ENCODE measurements around the gene SLC35G1.

The SLC35G1 gene

DNA sequence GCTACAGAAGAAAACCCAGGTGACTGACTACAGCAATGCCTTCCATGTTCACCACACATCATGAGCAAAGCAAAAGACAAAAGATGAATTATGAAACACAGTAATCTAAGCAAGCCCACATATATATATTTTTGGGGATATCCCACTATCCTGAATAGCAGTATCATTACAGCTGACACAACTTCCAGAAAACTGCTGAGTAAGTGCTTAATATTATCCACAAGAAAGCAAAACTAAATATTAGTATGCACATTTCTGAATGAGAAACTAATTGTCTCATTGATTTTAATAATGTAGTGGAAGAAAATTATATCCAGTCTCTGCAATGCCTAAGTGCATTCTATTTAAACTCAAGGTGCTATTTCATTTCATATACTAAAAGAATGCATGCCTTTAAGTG, 14.5 kb upstream of the SLC35G1 start:
- DNase-seq (ENCODE audit: low read depth) = no peak

DNA sequence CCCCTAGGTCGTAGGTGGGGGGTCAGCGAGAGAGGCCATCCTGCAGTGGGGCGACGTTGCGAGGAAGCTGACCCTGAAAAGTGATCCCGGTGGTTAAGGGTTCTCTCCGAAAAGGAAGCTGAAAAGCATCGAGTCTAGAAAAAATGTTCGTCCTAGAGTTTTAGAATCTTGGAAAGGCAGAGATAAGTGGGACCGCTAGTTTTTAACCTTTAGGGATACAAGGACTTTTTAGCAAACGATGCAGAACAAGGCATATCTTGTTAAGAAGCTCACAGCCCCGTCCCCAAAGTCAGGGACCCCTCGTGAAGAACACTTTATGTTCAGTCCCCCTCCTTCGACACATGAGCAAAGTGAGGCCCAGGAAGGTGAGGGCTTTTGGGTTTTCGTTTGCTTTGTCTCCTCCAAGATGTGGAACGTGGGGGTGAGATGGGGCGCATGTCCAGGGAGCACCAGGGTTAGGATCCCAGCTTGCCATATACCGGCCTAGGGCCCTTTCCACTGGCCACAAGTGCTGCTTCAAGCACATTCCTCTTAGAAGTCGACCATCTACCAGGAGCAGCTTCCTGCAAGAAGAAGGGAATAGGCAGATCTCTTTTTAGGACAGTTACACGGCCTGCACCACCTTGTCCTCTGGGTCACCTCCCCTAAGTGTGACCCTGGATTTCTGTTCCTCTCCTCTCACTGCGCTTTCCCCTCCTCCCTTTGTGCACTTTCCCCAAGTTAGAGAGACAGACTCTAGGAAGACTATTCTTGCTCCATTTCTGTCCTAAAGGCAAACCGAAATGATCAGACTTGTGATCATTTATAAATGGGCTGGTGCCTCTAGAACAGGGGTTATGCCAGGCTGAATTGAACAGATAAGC, 969 bp downstream of the SLC35G1 start:
- DNase-seq (ENCODE audit: low read depth) = no peak

DNA sequence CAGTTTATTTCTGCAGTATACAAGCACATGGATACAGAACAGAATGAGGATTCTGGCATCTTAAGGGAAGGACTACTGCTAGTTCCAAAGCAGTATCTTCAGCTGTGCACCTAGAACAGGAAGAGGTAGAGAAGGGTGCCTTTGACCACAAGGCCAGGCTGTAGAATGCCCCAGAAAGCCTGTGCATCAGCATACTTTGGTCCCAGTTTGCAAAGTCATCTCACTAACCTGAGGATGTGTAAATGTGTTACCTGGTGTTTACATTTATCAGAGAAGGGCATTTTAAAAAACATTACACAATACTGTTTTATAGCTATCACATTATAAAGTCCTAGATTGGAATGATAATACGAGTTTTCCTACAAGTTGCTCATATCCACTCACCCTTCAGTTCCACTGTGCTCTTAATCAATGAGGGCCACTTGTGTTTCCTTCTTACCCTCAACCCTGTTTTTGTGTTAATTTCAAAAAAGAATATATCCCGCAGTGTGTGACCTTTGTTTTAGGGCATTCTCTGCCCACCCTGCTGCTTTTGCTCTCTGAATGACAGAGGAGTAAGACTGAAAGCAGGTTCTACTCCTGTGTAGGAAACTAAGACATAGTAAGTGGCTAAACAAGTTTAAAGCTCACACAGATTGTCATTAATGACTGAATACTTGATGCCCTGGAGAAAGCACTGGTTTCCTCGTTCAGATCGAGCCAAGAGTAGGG, 3.4 kb downstream of the SLC35G1 start:
- DNase-seq (ENCODE audit: low read depth) = no peak

DNA sequence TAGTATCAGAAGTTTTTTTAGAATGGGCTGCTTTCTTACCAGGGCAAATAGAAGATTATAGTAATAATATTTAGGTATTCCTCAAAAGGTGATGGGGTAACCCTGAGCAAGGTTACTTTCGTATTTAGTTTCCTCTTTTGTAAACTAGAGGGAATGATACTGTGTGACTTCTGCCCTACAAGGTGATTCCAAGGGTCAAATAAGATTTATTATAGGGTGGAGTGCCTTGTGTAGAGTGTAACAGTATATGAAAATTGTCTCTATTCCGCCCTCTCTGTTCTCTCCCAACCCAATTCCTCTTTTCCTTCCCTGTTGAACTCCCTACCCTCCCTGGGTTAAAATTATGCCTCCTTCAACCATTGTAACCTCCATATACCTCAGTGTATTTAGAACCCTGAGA, 5.3 kb downstream of the SLC35G1 start:
- no peak for DNase-seq (ENCODE audit: low read depth)

DNA sequence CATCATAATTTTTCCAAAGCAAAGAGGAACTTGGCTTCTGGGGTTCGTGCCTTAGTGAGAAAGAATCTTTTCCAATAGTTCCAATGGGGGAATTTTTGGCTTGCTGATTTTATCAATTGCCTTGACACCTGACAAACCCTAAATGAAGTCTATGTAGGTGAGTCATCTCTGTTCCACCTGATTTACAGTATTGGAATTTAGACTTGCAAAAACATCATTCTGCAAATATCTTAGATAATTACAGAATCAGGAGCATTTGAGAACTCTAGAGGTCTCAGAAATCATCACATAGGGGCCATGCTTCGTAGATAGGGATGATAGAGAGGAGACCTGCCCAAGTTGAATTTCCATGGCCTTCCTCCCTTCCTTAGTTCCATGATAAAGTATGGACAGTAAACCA, 9.3 kb downstream of the SLC35G1 start:
- DNase-seq (ENCODE audit: low read depth) = no peak

DNA sequence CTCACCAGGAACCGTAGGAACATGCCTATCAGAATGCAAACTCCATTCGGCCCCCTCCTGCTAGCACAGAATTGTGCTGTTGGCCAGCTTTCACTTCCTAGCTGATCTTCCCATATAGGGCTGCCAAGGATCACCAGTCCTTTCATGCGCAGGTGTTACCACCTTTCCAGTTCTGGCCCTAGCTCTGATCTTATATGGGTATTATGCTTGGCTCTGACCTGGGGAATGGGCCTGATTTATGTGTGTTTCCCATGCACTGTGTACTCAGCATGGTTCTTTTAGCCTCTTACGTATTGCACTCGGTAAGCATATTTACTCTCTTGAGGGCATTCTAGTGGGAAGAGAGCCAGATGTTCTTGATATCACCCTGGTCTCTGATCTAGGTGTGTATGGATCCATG, 11.1 kb downstream of the SLC35G1 start:
- DNase-seq (ENCODE audit: low read depth) = no peak

DNA sequence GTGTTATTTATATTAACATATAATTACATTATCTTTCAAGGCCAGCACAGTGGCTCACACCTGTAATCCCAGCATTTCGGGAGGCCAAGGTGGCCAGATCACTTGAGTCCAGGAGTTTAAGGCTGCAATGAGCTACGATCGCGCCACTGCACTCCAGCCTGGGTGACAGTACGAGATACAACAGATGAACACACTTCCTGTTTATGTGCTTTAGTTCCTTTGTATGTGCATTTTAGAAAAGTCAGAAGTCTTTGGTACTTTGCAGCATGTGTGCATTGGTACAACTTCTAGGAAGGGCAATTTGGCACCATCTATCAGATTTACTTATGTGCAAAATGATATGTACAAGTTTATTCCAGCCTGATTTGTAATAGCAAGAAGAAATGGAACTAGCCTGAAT, 13.3 kb downstream of the SLC35G1 start:
- DNase-seq (ENCODE audit: low read depth) = no peak

DNA sequence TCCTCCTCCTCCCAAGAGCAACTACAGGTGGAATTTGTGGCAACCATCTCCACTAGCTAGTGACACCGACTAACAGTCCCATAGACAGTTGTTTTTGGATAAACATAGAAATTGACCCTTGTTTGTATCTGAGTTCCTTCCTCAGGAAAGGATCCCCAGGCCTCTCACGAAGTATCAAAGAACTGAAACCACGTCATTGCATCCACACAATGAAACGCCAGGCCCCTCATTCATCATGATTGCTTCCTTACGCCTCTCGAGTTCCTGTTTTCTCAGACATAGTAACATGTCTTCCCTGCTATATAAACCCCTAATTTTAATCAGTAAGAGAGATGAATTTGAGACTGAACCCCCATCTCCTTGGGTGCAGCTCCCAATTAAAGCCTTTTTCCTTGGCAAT, 18.1 kb downstream of the SLC35G1 start:
- DNase-seq (ENCODE audit: low read depth) = no peak

DNA sequence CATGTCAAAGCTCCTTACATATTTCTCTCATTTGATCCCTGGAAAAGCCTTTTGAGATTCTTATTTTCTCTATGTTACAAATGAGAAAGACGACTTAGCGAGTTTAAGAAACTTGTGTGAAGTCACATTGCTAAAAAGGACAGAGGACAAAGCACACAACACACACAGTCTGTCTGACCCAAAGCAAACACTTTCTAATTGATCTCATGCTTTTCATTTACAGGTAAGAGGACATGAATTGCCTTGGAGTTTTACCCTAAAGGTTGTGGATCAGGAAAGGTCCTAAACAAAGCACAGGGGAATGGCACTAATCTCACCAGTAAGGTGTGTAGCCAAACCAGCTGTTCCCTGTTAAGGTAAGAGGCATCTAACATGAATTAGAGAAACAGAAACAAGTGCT, 18.7 kb downstream of the SLC35G1 start:
- no peak for DNase-seq (ENCODE audit: low read depth)

DNA sequence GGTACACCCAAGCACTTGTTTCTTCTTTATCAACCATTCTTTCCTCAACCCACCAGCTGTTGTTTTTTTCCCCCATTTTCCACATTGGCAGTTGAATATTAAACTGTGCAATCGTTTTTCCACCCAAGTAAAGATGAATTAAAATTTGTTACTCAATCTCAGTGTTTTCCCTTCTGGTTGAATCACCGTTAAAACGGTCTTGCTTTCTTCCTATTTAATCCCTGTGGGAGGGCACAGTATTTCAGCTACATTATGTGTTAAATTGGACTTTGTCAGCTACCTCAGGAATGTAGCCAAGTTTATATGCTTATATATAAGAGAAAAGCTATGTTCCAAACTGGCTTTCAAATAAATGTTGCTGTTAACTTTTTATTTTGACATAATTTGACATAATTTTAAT, 19.9 kb downstream of the SLC35G1 start:
- no peak for DNase-seq (ENCODE audit: low read depth)

DNA sequence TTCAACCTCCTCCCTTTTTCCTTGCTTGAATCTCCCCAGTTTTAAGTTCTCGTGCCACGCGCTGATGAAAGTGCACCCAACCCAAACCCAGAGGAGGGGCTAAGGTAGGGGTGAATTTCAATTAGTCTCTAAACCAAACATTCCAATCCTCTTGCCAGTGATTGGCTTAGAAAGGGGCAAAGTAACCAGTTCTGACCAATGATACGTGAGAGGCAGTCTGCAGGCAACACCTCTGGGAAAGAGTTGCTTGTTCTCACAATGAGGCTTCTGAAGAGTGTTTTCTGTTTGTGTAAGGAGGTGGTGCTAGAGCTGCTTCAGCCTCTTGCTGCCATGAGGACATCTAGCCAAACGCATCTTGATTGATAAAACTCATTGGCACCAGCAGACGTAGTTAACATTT, 21.8 kb downstream of the SLC35G1 start:
- no peak for DNase-seq (ENCODE audit: low read depth)

DNA sequence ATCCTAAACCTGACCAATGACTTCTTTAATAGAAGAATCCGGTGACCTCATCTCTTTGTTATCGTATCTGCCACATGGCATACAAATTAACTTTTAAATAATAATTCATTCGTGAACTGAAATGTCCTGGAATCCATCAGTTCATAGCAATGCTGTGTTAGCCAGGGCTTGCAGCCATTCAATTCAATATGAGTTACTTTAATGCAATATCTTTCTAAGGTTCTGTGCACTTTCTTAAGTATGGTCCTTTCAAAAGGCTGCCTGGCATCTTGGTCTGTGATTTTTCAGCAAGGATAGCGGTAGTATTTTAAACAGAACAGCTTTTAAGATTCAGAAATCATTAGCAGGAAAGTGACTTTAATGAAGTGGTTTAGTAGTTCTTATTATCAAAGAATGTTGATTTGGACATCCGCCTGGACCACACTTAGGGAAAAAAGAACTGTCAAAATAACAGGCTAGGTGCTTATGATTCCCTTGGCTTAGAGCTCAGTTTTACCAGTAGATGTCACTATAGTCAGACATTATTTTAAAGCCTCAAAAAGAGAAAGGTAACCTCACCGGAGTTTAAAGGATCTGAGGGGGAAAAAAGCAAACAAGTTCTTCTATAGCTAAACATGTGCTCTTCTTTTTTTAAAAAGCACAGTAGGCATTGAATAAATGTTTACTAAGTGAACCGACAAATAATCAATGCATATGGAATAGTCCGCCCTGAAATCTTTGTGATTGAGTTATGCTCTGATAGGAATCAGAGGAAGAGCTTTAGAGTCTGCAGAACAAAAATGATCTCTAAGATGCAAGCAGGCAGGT, 22.7 kb downstream of the SLC35G1 start:
- no peak for DNase-seq (ENCODE audit: low read depth)

DNA sequence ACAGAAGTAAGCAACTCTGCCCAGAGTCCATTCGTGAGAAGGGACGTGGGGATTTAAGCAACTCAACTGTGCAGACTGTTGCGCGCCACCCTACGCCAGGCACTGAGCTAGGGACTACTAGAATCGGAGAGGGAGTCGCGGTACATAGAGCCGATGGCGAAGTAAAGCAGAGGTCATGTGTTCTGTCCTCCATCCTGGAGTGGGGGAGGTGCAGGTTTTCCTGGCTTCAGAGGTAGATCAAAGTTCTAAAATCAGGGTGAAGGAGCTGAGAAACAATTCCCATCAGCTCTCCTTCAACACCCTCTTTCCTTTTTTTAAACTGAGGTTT, 23.2 kb downstream of the SLC35G1 start:
- no peak for DNase-seq (ENCODE audit: low read depth)

DNA sequence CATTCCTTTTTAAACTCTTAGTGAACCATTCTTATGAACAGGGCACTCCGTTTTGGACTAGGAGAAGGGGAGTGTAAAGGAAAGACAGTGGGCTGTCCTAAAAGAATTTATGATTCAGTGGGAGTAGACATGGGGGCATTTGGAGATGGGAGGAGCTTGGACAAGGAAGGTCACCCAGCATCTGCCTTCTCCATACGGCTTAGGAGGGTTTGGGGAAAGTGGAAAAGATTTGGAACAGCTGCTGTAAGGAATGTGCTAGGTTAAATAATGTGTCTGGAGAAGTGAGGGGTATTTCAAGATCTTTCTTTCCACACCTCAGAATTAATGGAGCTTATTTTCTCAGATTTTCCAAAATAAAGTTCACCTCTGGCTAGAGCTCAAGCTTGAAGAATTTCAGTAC, 24.0 kb downstream of the SLC35G1 start:
- DNase-seq (ENCODE audit: low read depth) = no peak

DNA sequence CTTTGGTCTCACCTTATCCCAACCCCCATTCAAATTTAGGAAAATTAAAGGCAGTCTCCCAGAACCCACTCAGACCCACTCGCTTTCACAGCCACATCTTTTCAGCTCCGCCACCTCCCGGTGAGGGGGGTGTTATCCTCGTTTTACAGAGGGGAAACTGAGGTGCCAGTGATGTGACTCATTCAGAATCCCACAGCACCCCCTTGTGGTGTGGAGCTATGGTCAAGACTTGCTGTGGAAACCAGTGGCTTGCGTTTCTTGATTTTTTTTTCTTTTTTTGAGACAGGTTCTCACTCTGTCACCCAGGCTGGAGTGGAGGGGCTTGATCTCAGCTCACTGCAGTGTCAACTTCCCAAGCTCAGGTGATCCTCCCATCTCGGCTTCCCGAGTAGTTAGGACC, 27.6 kb downstream of the SLC35G1 start:
- DNase-seq (ENCODE audit: low read depth) = peak; percentile 10

DNA sequence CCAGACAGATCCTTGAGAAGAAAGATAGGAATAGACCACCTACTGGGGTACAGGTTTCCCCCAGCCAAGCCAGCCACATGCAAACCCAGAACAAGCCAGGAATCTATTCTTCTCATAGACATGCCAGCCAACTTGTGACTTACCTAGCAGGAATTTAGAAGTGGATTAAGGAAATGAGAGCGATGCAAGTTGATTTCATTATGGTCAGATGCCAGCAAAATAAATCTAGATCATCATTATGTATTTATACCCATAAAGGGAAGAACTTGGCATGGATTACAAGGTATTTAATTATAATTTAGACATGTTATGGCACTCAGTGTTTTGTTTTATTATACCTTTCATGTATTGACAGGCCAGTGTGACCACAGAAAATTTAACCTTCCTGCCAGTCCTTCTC, 32.8 kb downstream of the SLC35G1 start:
- no peak for DNase-seq (ENCODE audit: low read depth)

DNA sequence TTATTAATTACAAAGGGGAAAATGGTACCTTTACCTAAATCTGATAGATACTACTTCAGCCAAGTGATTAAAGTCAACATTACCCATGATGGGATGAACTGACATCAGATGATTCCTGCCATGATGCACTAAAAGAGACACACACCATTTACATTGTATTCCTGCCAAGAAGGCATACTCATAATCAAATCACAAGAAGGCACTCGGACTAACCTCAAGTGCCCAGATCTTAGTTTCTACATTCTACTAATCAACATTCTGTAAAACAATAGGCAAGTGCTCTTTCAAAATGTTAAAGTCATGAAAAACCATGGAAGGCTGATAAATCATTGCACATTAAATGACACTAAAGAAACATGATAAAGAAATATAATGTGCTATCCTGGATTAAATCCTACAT, 44.4 kb downstream of the SLC35G1 start:
- no peak for DNase-seq (ENCODE audit: low read depth)

DNA sequence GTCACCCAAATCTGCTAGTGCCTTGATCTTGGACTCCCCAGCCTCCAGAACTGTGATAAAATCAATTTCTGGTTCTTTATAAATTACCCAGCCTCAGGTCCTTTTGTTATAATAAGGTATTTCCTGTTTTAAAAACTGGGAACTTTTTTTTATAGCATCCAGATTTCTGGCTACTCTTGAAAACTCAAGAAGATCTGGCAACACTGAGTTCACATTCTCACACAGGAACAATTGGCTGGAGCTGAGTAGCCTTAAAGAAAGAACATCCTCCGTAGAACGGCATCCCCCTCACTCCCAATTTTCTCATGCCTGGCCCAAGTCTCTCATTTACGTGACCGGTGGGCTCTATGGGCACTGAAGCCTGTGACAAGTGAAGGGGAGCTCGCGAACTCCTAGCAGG, 47.1 kb downstream of the SLC35G1 start:
- no peak for DNase-seq (ENCODE audit: low read depth)

DNA sequence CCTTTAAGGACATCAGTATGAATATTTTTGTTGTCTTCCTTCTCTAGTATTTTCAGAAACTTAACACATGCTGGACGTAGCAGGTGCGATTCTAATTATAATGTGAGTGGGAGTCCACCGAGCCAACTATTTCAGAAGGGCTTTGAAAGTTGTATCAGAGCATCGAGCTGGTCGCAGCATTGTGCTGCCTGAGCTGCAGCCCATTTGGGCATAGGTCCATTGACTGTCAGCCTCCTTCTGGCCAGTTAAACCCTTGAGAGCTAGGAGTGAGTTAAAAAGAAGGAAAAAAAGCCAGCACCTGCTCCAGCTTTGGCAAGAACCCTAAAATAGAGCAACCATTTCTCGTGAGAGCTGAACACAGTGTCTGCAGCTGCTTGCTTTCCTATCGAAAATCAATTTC, 47.8 kb downstream of the SLC35G1 start:
- no peak for DNase-seq (ENCODE audit: low read depth)

DNA sequence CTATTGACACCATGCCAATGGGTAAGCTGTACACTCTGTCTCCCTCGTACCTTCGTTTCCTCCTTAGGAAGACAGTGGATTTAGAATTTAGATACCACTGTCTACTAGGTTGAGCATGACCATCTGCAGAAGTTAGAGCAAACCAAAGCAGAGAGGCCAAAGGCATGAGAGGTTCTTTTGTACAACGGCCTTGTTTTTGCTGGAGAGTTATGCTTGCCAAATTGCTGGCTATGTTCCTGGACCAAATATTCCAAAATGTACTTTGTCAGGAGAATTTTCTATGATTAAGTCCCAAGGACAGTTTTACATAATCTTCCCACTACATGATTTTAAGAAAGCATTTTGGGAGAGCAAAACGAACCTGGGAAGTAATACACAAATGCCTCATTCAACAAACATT, 52.0 kb downstream of the SLC35G1 start:
- DNase-seq (ENCODE audit: low read depth) = no peak

DNA sequence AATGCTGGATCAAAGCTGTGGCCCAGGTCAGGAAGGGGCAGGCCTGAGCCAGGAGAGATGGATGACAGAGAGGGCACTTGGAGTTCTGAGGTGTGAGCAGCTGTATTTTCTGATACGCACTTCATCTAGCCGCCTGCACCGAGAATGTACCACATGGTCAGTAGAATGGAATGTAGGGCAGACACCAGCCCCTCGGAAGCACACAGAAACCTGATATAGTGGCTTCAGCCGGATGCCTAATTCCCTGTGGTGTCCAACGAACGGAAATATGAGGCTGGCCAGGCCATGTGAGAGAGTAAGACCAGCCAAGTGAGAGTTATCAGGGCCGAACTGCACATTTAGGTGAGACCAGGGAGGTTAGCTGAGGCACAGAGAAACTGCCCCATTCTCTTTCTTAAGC, 53.3 kb downstream of the SLC35G1 start:
- DNase-seq (ENCODE audit: low read depth) = no peak

DNA sequence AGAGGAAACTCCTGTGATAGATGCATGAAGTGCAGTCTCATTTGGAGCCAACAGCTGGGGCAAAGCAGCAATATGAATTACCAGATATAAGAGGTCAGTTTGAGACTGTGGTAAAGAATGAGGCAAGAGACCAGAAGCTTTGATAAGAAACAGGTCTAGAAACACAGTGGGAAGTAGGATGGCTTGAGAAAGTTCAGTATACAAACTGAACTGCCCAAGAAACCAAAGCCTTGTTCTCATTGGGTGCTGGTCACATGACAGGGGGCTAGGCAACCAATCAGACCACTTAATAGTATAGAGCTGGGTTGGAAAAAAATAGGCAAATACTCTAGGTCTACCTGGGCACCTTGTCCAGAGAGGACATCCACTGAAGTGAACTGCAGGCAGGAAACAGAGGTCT, 53.7 kb downstream of the SLC35G1 start:
- no peak for DNase-seq (ENCODE audit: low read depth)

DNA sequence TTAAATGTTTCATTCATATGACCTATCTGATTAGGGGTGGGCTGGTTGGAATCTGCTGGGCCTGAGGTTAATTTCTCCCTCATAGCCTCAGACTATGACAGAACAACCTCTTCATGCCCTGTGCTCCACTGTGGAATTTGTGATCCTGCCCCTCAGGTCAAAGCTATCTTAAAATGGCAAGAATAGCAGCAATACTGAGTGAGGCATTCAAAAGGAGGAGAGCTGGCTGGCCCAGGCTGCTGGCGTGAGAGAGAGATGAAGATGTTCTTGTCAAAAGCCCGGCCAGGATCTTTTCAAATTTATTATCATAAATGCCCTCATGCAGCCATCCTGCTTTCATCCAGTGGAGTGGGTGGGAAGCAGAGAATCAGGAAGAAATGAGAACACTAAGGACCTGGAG, 58.1 kb downstream of the SLC35G1 start:
- DNase-seq (ENCODE audit: low read depth) = no peak

All from activated T-cell treated with anti-CD3 and anti-CD28 coated beads for 48 hours (primary cell).